Hematopoietic multipotent progenitor cell treated with erythropoietin and hydrocortisone succinate and interleukin-3 and kit ligand, for 4 days (in vitro differentiated cells): ENCODE results near the gene TPBG.
"Not testable (repeated sequence)": the region's sequence is repeated elsewhere in the genome, so short reads cannot be mapped to it uniquely, and the experiment has no call there.

ENCODE experiments used
- DNase-seq: peaks from one replicate; pipeline ENCODE4 v3.0.0-alpha.2; 2015

Gene TPBG

GRCh38 chr6:82376636-82377035 lies 13.0 kb downstream of the TPBG start:
- DNase-seq: no peak

- DNase-seq: no peak
Measured at GRCh38 chr6:82380566-82381185, 17.1 kb downstream of the TPBG start.

- DNase-seq: no peak
Measured at GRCh38 chr6:82381278-82381677, 17.7 kb downstream of the TPBG start.

GRCh38 chr6:82385102-82385501 lies 21.5 kb downstream of the TPBG start:
- DNase-seq: no peak

GRCh38 chr6:82385546-82385945 lies 21.9 kb downstream of the TPBG start:
- DNase-seq: no peak

GRCh38 chr6:82385961-82386360 lies 22.3 kb downstream of the TPBG start:
- DNase-seq: no peak

GRCh38 chr6:82394770-82395169 lies 31.2 kb downstream of the TPBG start:
- not testable (repeated sequence) for DNase-seq

- DNase-seq: no peak
Measured at GRCh38 chr6:82396964-82397751, 33.5 kb downstream of the TPBG start.

- no peak for DNase-seq
Measured at GRCh38 chr6:82397962-82398692, 34.5 kb downstream of the TPBG start.

GRCh38 chr6:82408952-82409431 lies 45.4 kb downstream of the TPBG start:
- DNase-seq: no peak

- no peak for DNase-seq
Measured at GRCh38 chr6:82410151-82410648, 46.6 kb downstream of the TPBG start.

- DNase-seq: no peak
Measured at GRCh38 chr6:82413868-82414267, 50.3 kb downstream of the TPBG start.

- DNase-seq: no peak
Measured at GRCh38 chr6:82415820-82416219, 52.2 kb downstream of the TPBG start.

GRCh38 chr6:82416346-82416745 lies 52.7 kb downstream of the TPBG start:
- DNase-seq: no peak
